ENCODE results near the gene TPRG1.

TPRG1 gene

DNA sequence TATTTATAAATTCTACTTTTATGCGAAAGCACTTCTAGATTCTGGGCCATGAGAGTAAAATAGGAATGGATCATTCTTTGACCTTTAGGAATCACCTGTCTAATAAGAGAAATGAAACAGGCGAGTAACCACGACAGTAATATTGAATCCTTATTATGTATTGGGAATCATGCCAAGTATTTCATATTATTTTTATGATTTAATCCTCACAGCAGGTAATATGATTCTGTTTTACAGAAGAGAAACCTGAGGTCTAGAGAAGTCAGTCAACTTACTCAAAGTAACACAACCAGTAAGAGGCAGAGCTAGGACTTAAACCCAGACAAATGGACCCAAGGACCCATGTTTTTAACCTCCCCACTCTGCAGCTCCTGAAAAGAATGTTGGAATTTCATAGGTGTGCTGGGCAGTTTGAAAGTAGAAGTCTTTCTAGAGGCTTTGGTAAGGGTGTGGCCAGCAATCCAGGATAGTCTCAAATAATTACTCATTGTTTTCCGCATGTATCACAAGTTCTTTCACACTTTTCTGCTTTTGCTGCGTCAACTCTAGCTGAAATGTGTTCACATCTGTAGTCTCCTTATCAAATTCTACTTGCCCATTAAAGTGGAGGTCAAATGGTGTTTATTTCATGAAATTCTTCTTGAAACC is 181.7 kb downstream of the TPRG1 start:
- TF ChIP-seq, protein P1, sequence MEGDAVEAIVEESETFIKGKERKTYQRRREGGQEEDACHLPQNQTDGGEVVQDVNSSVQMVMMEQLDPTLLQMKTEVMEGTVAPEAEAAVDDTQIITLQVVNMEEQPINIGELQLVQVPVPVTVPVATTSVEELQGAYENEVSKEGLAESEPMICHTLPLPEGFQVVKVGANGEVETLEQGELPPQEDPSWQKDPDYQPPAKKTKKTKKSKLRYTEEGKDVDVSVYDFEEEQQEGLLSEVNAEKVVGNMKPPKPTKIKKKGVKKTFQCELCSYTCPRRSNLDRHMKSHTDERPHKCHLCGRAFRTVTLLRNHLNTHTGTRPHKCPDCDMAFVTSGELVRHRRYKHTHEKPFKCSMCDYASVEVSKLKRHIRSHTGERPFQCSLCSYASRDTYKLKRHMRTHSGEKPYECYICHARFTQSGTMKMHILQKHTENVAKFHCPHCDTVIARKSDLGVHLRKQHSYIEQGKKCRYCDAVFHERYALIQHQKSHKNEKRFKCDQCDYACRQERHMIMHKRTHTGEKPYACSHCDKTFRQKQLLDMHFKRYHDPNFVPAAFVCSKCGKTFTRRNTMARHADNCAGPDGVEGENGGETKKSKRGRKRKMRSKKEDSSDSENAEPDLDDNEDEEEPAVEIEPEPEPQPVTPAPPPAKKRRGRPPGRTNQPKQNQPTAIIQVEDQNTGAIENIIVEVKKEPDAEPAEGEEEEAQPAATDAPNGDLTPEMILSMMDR (IDR thresholded peaks at IDR 0.05; ENCODE audit: low read depth, low read length): no peak
- H3K9me3 ChIP-seq: no peaks in the 10 kb centered on the region
- H3K4me3 ChIP-seq (ENCODE audit: low read depth, low read length): no peak overlapping the region
- H3K27me3 ChIP-seq: no peaks in the 10 kb centered on the region
- H3K4me1 ChIP-seq: no peaks in the 10 kb centered on the region
- no peaks in the 10 kb centered on the region for H3K36me3 ChIP-seq
- no peak for DNase-seq

DNA sequence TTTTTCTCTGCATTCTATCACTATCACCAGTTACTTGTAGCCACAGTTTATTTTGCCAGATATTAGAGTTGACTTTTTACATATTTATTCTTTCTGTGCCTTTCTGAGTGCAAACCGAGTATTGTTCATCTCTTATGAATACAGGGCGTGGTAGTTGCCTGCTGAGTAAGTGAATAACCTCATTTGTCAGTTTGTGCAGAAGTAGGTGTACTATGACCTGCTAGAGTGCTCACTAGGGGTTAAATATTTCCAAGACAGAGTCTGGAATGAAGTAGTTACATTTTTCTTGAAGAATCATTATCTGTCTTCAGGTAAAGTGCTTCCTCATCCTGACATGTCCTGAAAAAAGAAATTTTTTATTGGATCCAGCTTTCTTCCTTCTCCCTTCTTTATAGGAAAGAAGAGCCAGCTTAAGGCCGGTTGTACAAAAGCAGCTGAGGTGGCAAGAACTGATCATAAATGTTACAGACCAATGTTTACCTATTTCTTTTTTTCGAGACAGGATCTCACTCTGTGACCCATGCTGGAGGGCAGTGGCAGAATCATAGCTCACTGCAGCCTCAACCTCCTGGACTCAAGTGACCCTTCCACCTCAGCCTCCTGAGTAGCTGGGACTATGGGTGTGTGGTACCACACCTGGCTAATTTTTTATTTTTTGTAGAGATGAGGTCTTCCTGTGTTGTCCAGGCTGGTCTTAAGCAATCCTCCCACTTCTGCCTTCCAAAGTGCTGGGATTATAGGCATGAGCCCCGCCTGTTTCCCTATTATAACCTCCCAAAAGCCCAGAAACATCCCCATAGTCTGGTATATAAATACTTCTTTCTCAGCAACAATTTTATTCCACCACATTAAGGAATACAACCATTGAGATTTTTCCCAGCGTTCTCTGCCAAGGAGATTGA is 182.5 kb downstream of the TPRG1 start:
- Histone ChIP-seq H3K36me3 (no peaks in the 10 kb centered on the region), H3K27me3 (no peaks in the 10 kb centered on the region), H3K4me1 (no peaks in the 10 kb centered on the region), H3K9me3 (no peaks in the 10 kb centered on the region), H3K4me3 (ENCODE audit: low read depth, low read length) (no peak overlapping the region)
- DNase-seq: no peak
- TF ChIP-seq, protein P1 (IDR thresholded peaks at IDR 0.05; ENCODE audit: low read depth, low read length): no peak

- Histone ChIP-seq H3K4me1 (no peaks in the 10 kb centered on the region), H3K36me3 (no peaks in the 10 kb centered on the region), H3K4me3 (ENCODE audit: low read depth, low read length) (no peak overlapping the region), H3K9me3 (no peaks in the 10 kb centered on the region), H3K27me3 (no peaks in the 10 kb centered on the region)
- no peak for DNase-seq
- TF ChIP-seq, protein P1 (IDR thresholded peaks at IDR 0.05; ENCODE audit: low read depth, low read length): no peak
Observed at GRCh38 chr3:189355115-189355480, 183.3 kb downstream of the TPRG1 start.

DNA sequence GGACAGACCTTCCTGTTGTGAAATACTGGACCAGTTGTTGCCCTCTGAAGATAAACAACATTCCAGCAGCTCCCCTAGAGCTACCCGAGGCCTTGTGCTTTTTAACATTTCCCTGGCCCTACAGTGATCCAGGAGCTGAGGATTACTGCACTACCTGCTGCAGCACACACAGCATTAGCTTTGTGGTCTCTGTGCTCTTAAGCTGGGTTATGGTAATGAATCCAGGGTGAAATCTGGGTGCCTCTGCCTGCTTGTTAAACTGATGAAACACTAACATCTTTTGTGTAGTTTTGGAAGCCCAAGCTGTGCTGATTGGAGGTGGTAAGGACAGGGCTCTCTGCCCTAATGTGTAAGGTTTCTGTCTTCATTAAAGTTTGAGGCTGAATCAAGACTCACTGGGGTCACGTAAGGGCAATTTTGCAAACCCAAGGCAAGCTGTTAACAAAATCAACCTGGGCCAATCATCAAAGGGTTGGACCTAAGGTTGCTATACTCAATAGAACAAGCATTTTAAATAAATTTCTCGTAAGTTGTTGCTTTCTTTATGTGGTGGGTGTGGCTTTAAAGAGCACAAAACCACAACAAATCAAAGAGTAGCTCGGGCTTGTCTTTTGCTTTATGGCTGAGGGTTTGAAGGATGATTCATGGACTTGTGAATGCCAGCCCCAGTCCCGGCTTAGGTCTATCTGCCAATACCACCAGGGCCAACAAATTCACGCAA is 183.9 kb downstream of the TPRG1 start:
- Histone ChIP-seq H3K36me3 (no peaks in the 10 kb centered on the region), H3K4me3 (ENCODE audit: low read depth, low read length) (no peak overlapping the region), H3K4me1 (no peaks in the 10 kb centered on the region), H3K9me3 (no peaks in the 10 kb centered on the region), H3K27me3 (no peaks in the 10 kb centered on the region)
- DNase-seq: no peak
- TF ChIP-seq, protein P1 (IDR thresholded peaks at IDR 0.05; ENCODE audit: low read depth, low read length): no peak

GRCh38 chr3:189360291-189360690 is 188.5 kb downstream of the TPRG1 start:
- DNase-seq: no peak
- Histone ChIP-seq H3K4me1 (no peaks in the 10 kb centered on the region), H3K4me3 (ENCODE audit: low read depth, low read length) (no peak overlapping the region), H3K9me3 (no peaks in the 10 kb centered on the region), H3K36me3 (no peaks in the 10 kb centered on the region), H3K27me3 (no peaks in the 10 kb centered on the region)
- TF ChIP-seq, protein P1 (IDR thresholded peaks at IDR 0.05; ENCODE audit: low read depth, low read length): no peak
